AG10803 (cell line): ENCODE results near the gene MEGF6.

Experiments used
- DNase-seq: peaks from one replicate; pipeline ENCODE4 v3.0.0; 2010; ENCODE audit warnings: low read depth
- H3K4me3 ChIP-seq: 2 replicates; pipeline ENCODE4 v1.5.1; 2011; ENCODE audit warnings: mild to moderate bottlenecking, low read length, control low read depth
- CTCF ChIP-seq: conservative IDR thresholded peaks from 2 replicates; pipeline ENCODE4 v1.5.1; 2011; ENCODE audit warnings: mild to moderate bottlenecking, low read length, control low read depth, inconsistent platforms

Gene MEGF6

GRCh38 chr1:3474016-3474415 is 137.3 kb downstream of the MEGF6 start:
- no peak overlapping the region for H3K4me3 ChIP-seq
- DNase-seq: no peak
- no peak for TF ChIP-seq CTCF

- DNase-seq: peak; percentile 93
- H3K4me3 ChIP-seq: no peak overlapping the region
- TF ChIP-seq CTCF: no peak
Observed at GRCh38 chr1:3473381-3473844, 137.9 kb downstream of the MEGF6 start.

- H3K4me3 ChIP-seq: no peak overlapping the region
- DNase-seq: no peak
- TF ChIP-seq CTCF: no peak
Observed at GRCh38 chr1:3472906-3473305, 138.4 kb downstream of the MEGF6 start.

- no peak for DNase-seq
- H3K4me3 ChIP-seq: no peak overlapping the region
- TF ChIP-seq CTCF: no peak
Observed at GRCh38 chr1:3472088-3472850, 139.0 kb downstream of the MEGF6 start.

GRCh38 chr1:3471356-3472087 is 139.8 kb downstream of the MEGF6 start:
- peak; percentile 33 for DNase-seq
- peak; percentile 53 for TF ChIP-seq CTCF
- no peak overlapping the region for H3K4me3 ChIP-seq

- TF ChIP-seq CTCF: no peak
- no peak for DNase-seq
- H3K4me3 ChIP-seq: no peak overlapping the region
Observed at GRCh38 chr1:3470650-3471355, 140.5 kb downstream of the MEGF6 start.
